H1 (cell line): ENCODE measurements around the gene EXOC6. TPM values are rescaled to one million over a fixed set of nuclear protein-coding genes. Genes with fewer than 3 reads are reported as not detected.

ENCODE experiments used
- BCL11A ChIP-seq, 2 experiments: IDR thresholded peaks; one replicate each; pipeline ENCODE4 v1.6.1; 2011; ENCODE audit warnings: low read depth in 2 of 2, low read length in 2 of 2, mild to moderate bottlenecking in 2 of 2
- CHD2 ChIP-seq: IDR thresholded peaks from 2 replicates; pipeline ENCODE4 v1.6.1; 2012; ENCODE audit warnings: low read length, improper control_type of control experiment
- CREB1 ChIP-seq: IDR thresholded peaks from 2 replicates; pipeline ENCODE4 v1.6.1; 2012; ENCODE audit warnings: inconsistent platforms
- CTBP2 ChIP-seq: IDR thresholded peaks from 2 replicates; pipeline ENCODE4 v1.7.0; 2011; ENCODE audit warnings: borderline replicate concordance, mild to moderate bottlenecking, moderate library complexity, mixed read lengths, low read length; ENCODE audit not compliant: insufficient read depth, insufficient read length
- EGR1 ChIP-seq: IDR thresholded peaks from 2 replicates; pipeline ENCODE4 v1.6.1; 2011; ENCODE audit warnings: low read depth, low read length, borderline replicate concordance
- EP300 ChIP-seq, 2 experiments: IDR thresholded peaks; 1 replicate in 1 of 2; 2 replicates in 1 of 2; pipeline ENCODE4 v1.6.1; 2011 to 2012; ENCODE audit warnings: low read depth in 2 of 2, low read length in 2 of 2, mild to moderate bottlenecking in 2 of 2, borderline replicate concordance in 1 of 2, inconsistent platforms in 1 of 2, moderate library complexity in 1 of 2
- HDAC2 ChIP-seq, 2 experiments: fragments of 300-600 bp in 1 of 2; sonication (generic) in 1 of 2; IDR thresholded peaks; 2 replicates each; pipeline ENCODE4 v1.6.1; 2011 to 2012; ENCODE audit warnings: low read depth in 2 of 2, low read length in 2 of 2, mild to moderate bottlenecking in 2 of 2, moderate library complexity in 2 of 2, borderline replicate concordance in 1 of 2, inconsistent platforms in 1 of 2
- KDM5A ChIP-seq: fragments of 200-600 bp; IDR thresholded peaks from 2 replicates; pipeline ENCODE4 v1.7.1; 2012; ENCODE audit warnings: mild to moderate bottlenecking, low read length, inconsistent platforms, mixed read lengths
- MAFK ChIP-seq: IDR thresholded peaks from 2 replicates; pipeline ENCODE4 v1.6.1; 2012; ENCODE audit warnings: low read depth, mild to moderate bottlenecking, improper control_type of control experiment, low read length
- POLR2AphosphoS5 ChIP-seq: IDR thresholded peaks from 2 replicates; pipeline ENCODE4 v1.6.1; 2011; ENCODE audit warnings: low read depth, low read length
- POU5F1 ChIP-seq: IDR thresholded peaks from 2 replicates; pipeline ENCODE4 v1.6.1; 2011; ENCODE audit warnings: low read depth, mild to moderate bottlenecking, low read length, moderate library complexity
- RBBP5 ChIP-seq: IDR thresholded peaks from 2 replicates; pipeline ENCODE4 v1.7.1; 2012; ENCODE audit warnings: low read depth, mild to moderate bottlenecking, inconsistent platforms, low read length, moderate library complexity, borderline replicate concordance
- SP2 ChIP-seq: IDR thresholded peaks from 2 replicates; pipeline ENCODE4 v1.6.1; 2012; ENCODE audit warnings: mild to moderate bottlenecking, low read length, inconsistent platforms
- SP4 ChIP-seq: IDR thresholded peaks from 2 replicates; pipeline ENCODE4 v1.6.1; 2012; ENCODE audit warnings: low read length, inconsistent platforms
- SUZ12 ChIP-seq: fragments of 200-600 bp; sonication (generic); IDR thresholded peaks from 2 replicates; pipeline ENCODE4 v1.6.1; 2012; ENCODE audit warnings: mild to moderate bottlenecking, inconsistent platforms, low read length, moderate library complexity, mixed read lengths
- ZNF274 ChIP-seq: IDR thresholded peaks from 2 replicates; pipeline ENCODE4 v1.7.0; 2012; ENCODE audit warnings: low read length, borderline replicate concordance; ENCODE audit errors: extremely low read depth
- polyA plus RNA-seq, 7 experiments: library from polyadenylated mRNA; depleted of rRNA in 3 of 7; stranded (reverse) in 5 of 7; unstranded in 2 of 7; fragments of >200 nt in 5 of 7; fragments of 200-250 nt in 2 of 7; gene quantifications; 1 replicate in 5 of 7; 2 replicates in 1 of 7; 4 replicates in 1 of 7; pipeline versions ENCODE4 v1.2.1 to v1.2.3, GENCODE V29; 2011 to 2013; ENCODE audit warnings: missing spikeins in 2 of 7, mixed read lengths in 2 of 7
- total RNA-seq: library from RNA; stranded (reverse); fragmentation: NEBNext Ultra II Directional; extraction: Animal tissue kit (Norgen Biotek cat#: 25700); gene quantifications from 2 replicates; pipeline ENCODE4 v1.2.1, GENCODE V29; 2021

EXOC6 gene
- total and polyA plus RNA-seq, 2 of the 8 experiments (the other 6 are each of a cell fraction or from before 2014, with no cell fraction given): 1.7 to 4.5 TPM

GRCh38 chr10:93063144-93063976, 215.0 kb downstream of the EXOC6 start (continued):
- TF ChIP-seq MAFK (no peak), BCL11A (IDR thresholded peaks at IDR 0.05; ENCODE audit: low read depth in 2 of 2, low read length in 2 of 2) (no peak), CHD2 (no peak), EP300 (IDR thresholded peaks at IDR 0.05; ENCODE audit: borderline replicate concordance in 1 of 2, low read depth in 2 of 2, low read length in 2 of 2) (no peak), POLR2AphosphoS5 (no peak), EGR1 (no peak), SP4 (no peak), CREB1 (no peak), SUZ12 (peak; percentile 90), SP2 (no peak), CTBP2 (no peak), POU5F1 (no peak), RBBP5 (no peak), HDAC2 (IDR thresholded peaks at IDR 0.05; ENCODE audit: borderline replicate concordance in 1 of 2, low read depth in 2 of 2, low read length in 2 of 2) (no peak), KDM5A (no peak), ZNF274 (no peak)
